ENCODE data around the gene DEAF1.
A peak's percentile ranks its signal among the peaks of the same experiment; 100 is the strongest.

DEAF1 gene

GRCh38 chr11:605286-606129 lies 89.5 kb downstream of the DEAF1 start:
- no peak for TF ChIP-seq POLR2AphosphoS5 (IDR thresholded peaks at IDR 0.05; ENCODE audit: low read depth, low read length)
- TF ChIP-seq SPI1 (IDR thresholded peaks at IDR 0.05; ENCODE audit: low read depth, low read length): no peak
- no peak for TF ChIP-seq POU2F2 (IDR thresholded peaks at IDR 0.05; ENCODE audit: low read depth, low read length)
- no peak for TF ChIP-seq POLR2A (IDR thresholded peaks at IDR 0.05; ENCODE audit: low read depth, low read length)
- TF ChIP-seq PAX5 (IDR thresholded peaks at IDR 0.05; ENCODE audit: insufficient read depth, low read length, severe bottlenecking): no peak
- no peak for TF ChIP-seq TAF1 (IDR thresholded peaks at IDR 0.05; ENCODE audit: low read depth, low read length)
- FAIRE-seq: no peak

GRCh38 chr11:603154-603553 lies 91.9 kb downstream of the DEAF1 start:
- no peak for TF ChIP-seq POU2F2 (IDR thresholded peaks at IDR 0.05; ENCODE audit: low read depth, low read length)
- TF ChIP-seq TAF1 (IDR thresholded peaks at IDR 0.05; ENCODE audit: low read depth, low read length): no peak
- TF ChIP-seq POLR2AphosphoS5 (IDR thresholded peaks at IDR 0.05; ENCODE audit: low read depth, low read length): no peak
- no peak for TF ChIP-seq PAX5 (IDR thresholded peaks at IDR 0.05; ENCODE audit: insufficient read depth, low read length, severe bottlenecking)
- no peak for TF ChIP-seq SPI1 (IDR thresholded peaks at IDR 0.05; ENCODE audit: low read depth, low read length)
- no peak for TF ChIP-seq POLR2A (IDR thresholded peaks at IDR 0.05; ENCODE audit: low read depth, low read length)
- DNase-seq (ENCODE audit: insufficient read length, low spot score) (no peak), FAIRE-seq (no peak)

More at GRCh38 chr11:605286-606129, 89.5 kb downstream of the DEAF1 start:
- DNase-seq (ENCODE audit: insufficient read length, low spot score): no peak

- DNase-seq (ENCODE audit: insufficient read length, low spot score) (no peak), FAIRE-seq (no peak)
- no peak for TF ChIP-seq TAF1 (IDR thresholded peaks at IDR 0.05; ENCODE audit: low read depth, low read length)
- TF ChIP-seq POLR2A (IDR thresholded peaks at IDR 0.05; ENCODE audit: low read depth, low read length): no peak
- TF ChIP-seq PAX5 (IDR thresholded peaks at IDR 0.05; ENCODE audit: insufficient read depth, low read length, severe bottlenecking): no peak
- TF ChIP-seq SPI1 (IDR thresholded peaks at IDR 0.05; ENCODE audit: low read depth, low read length): no peak
- no peak for TF ChIP-seq POU2F2 (IDR thresholded peaks at IDR 0.05; ENCODE audit: low read depth, low read length)
- TF ChIP-seq POLR2AphosphoS5 (IDR thresholded peaks at IDR 0.05; ENCODE audit: low read depth, low read length): peak; percentile 20; the same call in 1 of the 2 replicates
Observed at GRCh38 chr11:601573-602245, 93.3 kb downstream of the DEAF1 start.

GRCh38 chr11:598005-598680 lies 96.9 kb downstream of the DEAF1 start:
- TF ChIP-seq TAF1 (IDR thresholded peaks at IDR 0.05; ENCODE audit: low read depth, low read length) (no peak), POU2F2 (IDR thresholded peaks at IDR 0.05; ENCODE audit: low read depth, low read length) (no peak), PAX5 (IDR thresholded peaks at IDR 0.05; ENCODE audit: insufficient read depth, low read length, severe bottlenecking) (no peak), POLR2AphosphoS5 (IDR thresholded peaks at IDR 0.05; ENCODE audit: low read depth, low read length) (no peak), SPI1 (IDR thresholded peaks at IDR 0.05; ENCODE audit: low read depth, low read length) (no peak), POLR2A (IDR thresholded peaks at IDR 0.05; ENCODE audit: low read depth, low read length) (no peak)
- FAIRE-seq: no peak
- no peak for DNase-seq (ENCODE audit: insufficient read length, low spot score)

- FAIRE-seq: no peak
- TF ChIP-seq POLR2AphosphoS5 (IDR thresholded peaks at IDR 0.05; ENCODE audit: low read depth, low read length): no peak
- no peak for DNase-seq (ENCODE audit: insufficient read length, low spot score)
Observed at GRCh38 chr11:597166-597725, 97.8 kb downstream of the DEAF1 start.

GRCh38 chr11:596374-596773 lies 98.6 kb downstream of the DEAF1 start:
- FAIRE-seq: no peak
- no peak for DNase-seq (ENCODE audit: insufficient read length, low spot score)
- no peak for TF ChIP-seq POLR2AphosphoS5 (IDR thresholded peaks at IDR 0.05; ENCODE audit: low read depth, low read length)
- no peak for TF ChIP-seq PAX5 (IDR thresholded peaks at IDR 0.05; ENCODE audit: insufficient read depth, low read length, severe bottlenecking)
- no peak for TF ChIP-seq POU2F2 (IDR thresholded peaks at IDR 0.05; ENCODE audit: low read depth, low read length)
- no peak for TF ChIP-seq SPI1 (IDR thresholded peaks at IDR 0.05; ENCODE audit: low read depth, low read length)
- no peak for TF ChIP-seq POLR2A (IDR thresholded peaks at IDR 0.05; ENCODE audit: low read depth, low read length)
- TF ChIP-seq TAF1 (IDR thresholded peaks at IDR 0.05; ENCODE audit: low read depth, low read length): no peak

- FAIRE-seq (no peak), DNase-seq (ENCODE audit: insufficient read length, low spot score) (no peak)
- TF ChIP-seq POU2F2 (IDR thresholded peaks at IDR 0.05; ENCODE audit: low read depth, low read length) (no peak), POLR2AphosphoS5 (IDR thresholded peaks at IDR 0.05; ENCODE audit: low read depth, low read length) (no peak), PAX5 (IDR thresholded peaks at IDR 0.05; ENCODE audit: insufficient read depth, low read length, severe bottlenecking) (no peak), TAF1 (IDR thresholded peaks at IDR 0.05; ENCODE audit: low read depth, low read length) (no peak), POLR2A (IDR thresholded peaks at IDR 0.05; ENCODE audit: low read depth, low read length) (no peak), SPI1 (IDR thresholded peaks at IDR 0.05; ENCODE audit: low read depth, low read length) (no peak)
Observed at GRCh38 chr11:595400-595799, 99.6 kb downstream of the DEAF1 start.
